Karpas-422 (cell line): Measurements from ENCODE around the gene USP54. TPM values are rescaled to one million over a fixed set of nuclear protein-coding genes. Genes with fewer than 3 reads are reported as not detected.
"Not testable (repeated sequence)": the region's sequence is repeated elsewhere in the genome, so short reads cannot be mapped to it uniquely, and the experiment has no call there.

Source experiments
- DNase-seq: peaks from one replicate; pipeline ENCODE4 v3.0.0-alpha.2; 2015
- H2AFZ ChIP-seq: fragments of 200-600 bp; sonication (generic); 2 replicates; pipeline ENCODE4 v1.6.1; 2014; ENCODE audit warnings: antibody characterized with exemption, low read length, mixed read lengths
- H3K27ac ChIP-seq: fragments of 200-600 bp; sonication (generic); 2 replicates; pipeline ENCODE4 v1.5.1; 2014; ENCODE audit warnings: mild to moderate bottlenecking, low read length, moderate library complexity
- H3K27me3 ChIP-seq: fragments of 200-600 bp; sonication (generic); 2 replicates; pipeline ENCODE4 v1.6.1; 2014; ENCODE audit warnings: low read length, mixed read lengths
- H3K36me3 ChIP-seq: fragments of 200-600 bp; sonication (generic); 2 replicates; pipeline ENCODE4 v1.6.1; 2014; ENCODE audit warnings: low read length, mixed read lengths; ENCODE audit not compliant: insufficient read depth
- H3K4me1 ChIP-seq: fragments of 200-600 bp; sonication (generic); 2 replicates; pipeline ENCODE4 v1.6.1; 2014; ENCODE audit warnings: mild to moderate bottlenecking, low read length, mixed read lengths
- H3K4me2 ChIP-seq: fragments of 200-600 bp; sonication (generic); 2 replicates; pipeline ENCODE4 v1.6.1; 2014; ENCODE audit warnings: low read length, low read depth, mild to moderate bottlenecking; ENCODE audit not compliant: poor library complexity, severe bottlenecking
- H3K4me3 ChIP-seq: fragments of 200-600 bp; sonication (generic); 2 replicates; pipeline ENCODE4 v1.5.1; 2014; ENCODE audit warnings: mild to moderate bottlenecking, antibody characterized with exemption, low read length, mixed read lengths
- H3K79me2 ChIP-seq: fragments of 200-600 bp; sonication (generic); 2 replicates; pipeline ENCODE4 v1.6.1; 2014; ENCODE audit warnings: mild to moderate bottlenecking, low read length, mixed read lengths
- H3K9ac ChIP-seq: fragments of 200-600 bp; sonication (generic); 2 replicates; pipeline ENCODE4 v1.6.0; 2014; ENCODE audit warnings: low read length
- H3K9me2 ChIP-seq: fragments of 200-600 bp; sonication (generic), shearing (Covaris generic); replicated peaks from 2 replicates; pipeline ENCODE4 v1.6.0; 2014; ENCODE audit warnings: mild to moderate bottlenecking, low read length, moderate library complexity; ENCODE audit not compliant: insufficient read depth
- H3K9me3 ChIP-seq: fragments of 300-700, 200-600 bp; sonication (generic); 2 replicates; pipeline ENCODE4 v1.6.1; 2014; ENCODE audit warnings: low read length, mixed read lengths
- H4K20me1 ChIP-seq: fragments of 200-600 bp; sonication (generic); 2 replicates; pipeline ENCODE4 v1.6.1; 2014; ENCODE audit warnings: mild to moderate bottlenecking, antibody characterized with exemption, low read length, low read depth; ENCODE audit not compliant: insufficient read depth
- total RNA-seq: library from RNA; depleted of rRNA; stranded (reverse); fragments of >200 nt; shearing (Covaris generic); gene quantifications from 2 replicates; pipeline ENCODE4 v1.2.3, GENCODE V29; 2014; ENCODE audit warnings: low replicate concordance

The USP54 gene
- total RNA-seq, 1 experiment from 2014 or later = 10.7 TPM

GRCh38 chr10:73625884-73626752 is 35.0 kb upstream of the USP54 start:
- Histone ChIP-seq H3K9ac (peak overlapping the region; percentile 96), H3K4me2 (peak overlapping the region; percentile 98), H4K20me1 (no peaks in the 10 kb centered on the region), H3K27ac (peak overlapping the region; percentile 66), H3K9me3 (no peaks in the 10 kb centered on the region), H3K27me3 (no peaks in the 10 kb centered on the region), H3K36me3 (no peaks in the 10 kb centered on the region), H3K79me2 (peaks cover 35% of the 10 kb centered on the region), H2AFZ (peak overlapping the region; percentile 80), H3K4me3 (peak overlapping the region; percentile 79), H3K9me2 (no peaks in the 10 kb centered on the region), H3K4me1 (peaks cover 20% of the 10 kb centered on the region)
- DNase-seq = peak; percentile 99

GRCh38 chr10:73625004-73625883 is 34.1 kb upstream of the USP54 start:
- Histone ChIP-seq H3K9ac (peak overlapping the region; percentile 96), H3K4me1 (peaks cover 20% of the 10 kb centered on the region), H3K27me3 (no peaks in the 10 kb centered on the region), H3K4me3 (peak overlapping the region; percentile 79), H3K9me2 (no peaks in the 10 kb centered on the region), H3K9me3 (no peaks in the 10 kb centered on the region), H2AFZ (peak overlapping the region; percentile 87), H3K79me2 (peaks cover 35% of the 10 kb centered on the region), H3K36me3 (no peaks in the 10 kb centered on the region), H3K4me2 (peak overlapping the region; percentile 98), H4K20me1 (no peaks in the 10 kb centered on the region), H3K27ac (peak overlapping the region; percentile 57)
- DNase-seq = peak; percentile 70

GRCh38 chr10:73623056-73623455 is 31.9 kb upstream of the USP54 start:
- Histone ChIP-seq H3K4me3 (no peak overlapping the region), H3K36me3 (no peaks in the 10 kb centered on the region), H2AFZ (no peak overlapping the region), H3K4me2 (no peak overlapping the region), H4K20me1 (no peaks in the 10 kb centered on the region), H3K9me3 (no peaks in the 10 kb centered on the region), H3K79me2 (peaks cover 40% of the 10 kb centered on the region), H3K9me2 (no peaks in the 10 kb centered on the region), H3K9ac (no peak overlapping the region), H3K27ac (no peak overlapping the region), H3K27me3 (no peaks in the 10 kb centered on the region), H3K4me1 (peaks cover 20% of the 10 kb centered on the region)
- no peak for DNase-seq

- H3K36me3 ChIP-seq, H3K27me3 ChIP-seq, H3K4me1 ChIP-seq, H4K20me1 ChIP-seq, H3K9ac ChIP-seq, DNase-seq, H3K4me2 ChIP-seq, H3K27ac ChIP-seq, H3K9me2 ChIP-seq, H2AFZ ChIP-seq, H3K9me3 ChIP-seq, H3K4me3 ChIP-seq: not testable (repeated sequence)
- peaks cover 30% of the 10 kb centered on the region for H3K79me2 ChIP-seq
Measured at GRCh38 chr10:73620974-73621373, 29.8 kb upstream of the USP54 start.

GRCh38 chr10:73617143-73617542 is 26.0 kb upstream of the USP54 start:
- not testable (repeated sequence) for H3K4me2 ChIP-seq, H3K4me1 ChIP-seq, H3K9me2 ChIP-seq, H3K27me3 ChIP-seq, DNase-seq, H2AFZ ChIP-seq, H3K79me2 ChIP-seq, H4K20me1 ChIP-seq, H3K9me3 ChIP-seq, H3K4me3 ChIP-seq, H3K9ac ChIP-seq, H3K36me3 ChIP-seq, H3K27ac ChIP-seq

GRCh38 chr10:73614720-73615119 is 23.6 kb upstream of the USP54 start:
- no peak overlapping the region for H3K9ac ChIP-seq
- no peaks in the 10 kb centered on the region for H3K36me3 ChIP-seq

GRCh38 chr10:73609116-73609515 is 18.0 kb upstream of the USP54 start:
- Histone ChIP-seq H3K79me2 (0 out of 2 replicates have a peak, but pooled peaks cover 2% of the 10 kb centered on the region), H4K20me1 (no peaks in the 10 kb centered on the region), H3K27ac (no peak overlapping the region), H3K36me3 (no peaks in the 10 kb centered on the region), H3K4me2 (no peak overlapping the region), H3K4me3 (no peak overlapping the region), H2AFZ (no peak overlapping the region), H3K27me3 (no peaks in the 10 kb centered on the region), H3K4me1 (no peaks in the 10 kb centered on the region), H3K9me3 (no peaks in the 10 kb centered on the region), H3K9me2 (no peaks in the 10 kb centered on the region), H3K9ac (no peak overlapping the region)
- no peak for DNase-seq

More at GRCh38 chr10:73614720-73615119, 23.6 kb upstream of the USP54 start:
- 0 out of 2 replicates have a peak, but pooled peaks cover 7% of the 10 kb centered on the region for H3K79me2 ChIP-seq
- H4K20me1 ChIP-seq = no peaks in the 10 kb centered on the region
- H3K27me3 ChIP-seq = no peaks in the 10 kb centered on the region
- no peak overlapping the region for H2AFZ ChIP-seq
- no peaks in the 10 kb centered on the region for H3K4me1 ChIP-seq
- no peaks in the 10 kb centered on the region for H3K9me2 ChIP-seq
- H3K9me3 ChIP-seq = no peaks in the 10 kb centered on the region
- H3K4me3 ChIP-seq = no peak overlapping the region
- no peak overlapping the region for H3K27ac ChIP-seq
- DNase-seq = no peak
- no peak overlapping the region for H3K4me2 ChIP-seq

- no peak overlapping the region for H2AFZ ChIP-seq
- H3K9ac ChIP-seq = no peak overlapping the region
- no peaks in the 10 kb centered on the region for H3K27me3 ChIP-seq
- no peaks in the 10 kb centered on the region for H4K20me1 ChIP-seq
- no peak overlapping the region for H3K4me3 ChIP-seq
- no peaks in the 10 kb centered on the region for H3K9me3 ChIP-seq
- no peaks in the 10 kb centered on the region for H3K79me2 ChIP-seq
- H3K4me2 ChIP-seq = no peak overlapping the region
- no peaks in the 10 kb centered on the region for H3K4me1 ChIP-seq
- no peak for DNase-seq
- H3K27ac ChIP-seq = no peak overlapping the region
- no peaks in the 10 kb centered on the region for H3K36me3 ChIP-seq
- no peaks in the 10 kb centered on the region for H3K9me2 ChIP-seq
Measured at GRCh38 chr10:73601486-73601921, 10.4 kb upstream of the USP54 start.
